Endothelial cell (in vitro differentiated cells): Measurements from ENCODE around the gene AMPH. TPM values are rescaled to one million over a fixed set of nuclear protein-coding genes. Genes with fewer than 3 reads are reported as not detected.

Source experiments
- DNase-seq: peaks from one replicate; pipeline ENCODE4 v3.0.0; 2021; ENCODE audit warnings: low spot score
- H3K27ac Mint-ChIP-seq: one replicate; pipeline ENCODE4 v1.8.0; 2021; ENCODE audit warnings: mixed read lengths, inconsistent platforms; ENCODE audit not compliant: unreplicated experiment
- H3K27me3 Mint-ChIP-seq: one replicate; pipeline ENCODE4 v1.8.0; 2021; ENCODE audit warnings: mild to moderate bottlenecking, moderate library complexity, mixed read lengths, inconsistent platforms; ENCODE audit not compliant: unreplicated experiment
- H3K36me3 Mint-ChIP-seq: one replicate; pipeline ENCODE4 v1.8.0; 2021; ENCODE audit warnings: mild to moderate bottlenecking, low read depth, mixed read lengths, inconsistent platforms; ENCODE audit not compliant: unreplicated experiment
- H3K4me1 Mint-ChIP-seq: one replicate; pipeline ENCODE4 v1.8.0; 2021; ENCODE audit warnings: mild to moderate bottlenecking, mixed read lengths, inconsistent platforms; ENCODE audit not compliant: unreplicated experiment
- H3K4me3 Mint-ChIP-seq: one replicate; pipeline ENCODE4 v1.8.0; 2021; ENCODE audit warnings: mild to moderate bottlenecking, mixed read lengths, inconsistent platforms; ENCODE audit not compliant: unreplicated experiment
- H3K9me3 Mint-ChIP-seq: one replicate; pipeline ENCODE4 v1.8.0; 2021; ENCODE audit warnings: mixed read lengths, inconsistent platforms; ENCODE audit not compliant: unreplicated experiment
- CTCF ChIP-seq: fragments of 200-600 bp; sonication (generic); IDR thresholded peaks from one replicate; pipeline ENCODE4 v1.5.0; 2021; ENCODE audit warnings: antibody characterized with exemption; ENCODE audit not compliant: unreplicated experiment
- total RNA-seq: library from RNA; stranded (reverse); fragmentation: NEBNext Ultra II Directional; extraction: Animal tissue kit (Norgen Biotek cat#: 25700); gene quantifications from one replicate; pipeline ENCODE4 v1.2.1, GENCODE V29; 2021; ENCODE audit not compliant: unreplicated experiment

The AMPH gene
- total RNA-seq, 1 donor from 2014 or later, result 1.6 TPM

GRCh38 chr7:38565289-38565688 lies 65.9 kb downstream of the AMPH start:
- Mint-ChIP-seq H3K4me3 (no peak overlapping the region), H3K27me3 (no peaks in the 10 kb centered on the region), H3K4me1 (no peaks in the 10 kb centered on the region), H3K27ac (no peak overlapping the region), H3K9me3 (no peaks in the 10 kb centered on the region), H3K36me3 (no peaks in the 10 kb centered on the region)
- no peak for TF ChIP-seq CTCF
- no peak for DNase-seq

GRCh38 chr7:38563741-38564140 lies 67.4 kb downstream of the AMPH start:
- no peak for TF ChIP-seq CTCF
- Mint-ChIP-seq H3K4me3 (no peak overlapping the region), H3K4me1 (no peaks in the 10 kb centered on the region), H3K27me3 (no peaks in the 10 kb centered on the region), H3K27ac (no peak overlapping the region), H3K36me3 (no peaks in the 10 kb centered on the region), H3K9me3 (no peaks in the 10 kb centered on the region)
- no peak for DNase-seq

- Mint-ChIP-seq H3K4me3 (no peak overlapping the region), H3K27ac (no peak overlapping the region), H3K9me3 (no peaks in the 10 kb centered on the region), H3K36me3 (no peaks in the 10 kb centered on the region), H3K4me1 (peaks cover 13% of the 10 kb centered on the region), H3K27me3 (no peaks in the 10 kb centered on the region)
- no peak for TF ChIP-seq CTCF
- DNase-seq, result no peak
These were observed 70.0 kb downstream of the AMPH start for GRCh38 chr7:38561166-38561565.

GRCh38 chr7:38558761-38559345 lies 72.3 kb downstream of the AMPH start:
- no peaks in the 10 kb centered on the region for H3K36me3 Mint-ChIP-seq
- no peak for DNase-seq
- H3K4me3 Mint-ChIP-seq, result no peak overlapping the region
- H3K4me1 Mint-ChIP-seq, result peaks cover 13% of the 10 kb centered on the region
- no peaks in the 10 kb centered on the region for H3K27me3 Mint-ChIP-seq
- no peaks in the 10 kb centered on the region for H3K9me3 Mint-ChIP-seq
- TF ChIP-seq CTCF, result no peak
- no peak overlapping the region for H3K27ac Mint-ChIP-seq

- DNase-seq, result no peak
- H3K36me3 Mint-ChIP-seq, result no peaks in the 10 kb centered on the region
- peaks cover 2% of the 10 kb centered on the region for H3K27me3 Mint-ChIP-seq
- no peak for TF ChIP-seq CTCF
- no peak overlapping the region for H3K27ac Mint-ChIP-seq
- peaks cover 13% of the 10 kb centered on the region for H3K4me1 Mint-ChIP-seq
- H3K9me3 Mint-ChIP-seq, result no peaks in the 10 kb centered on the region
- no peak overlapping the region for H3K4me3 Mint-ChIP-seq
These were observed 76.6 kb downstream of the AMPH start for GRCh38 chr7:38554586-38554985.
